ENCODE data around the gene ADD3.

The ADD3 gene

DNA sequence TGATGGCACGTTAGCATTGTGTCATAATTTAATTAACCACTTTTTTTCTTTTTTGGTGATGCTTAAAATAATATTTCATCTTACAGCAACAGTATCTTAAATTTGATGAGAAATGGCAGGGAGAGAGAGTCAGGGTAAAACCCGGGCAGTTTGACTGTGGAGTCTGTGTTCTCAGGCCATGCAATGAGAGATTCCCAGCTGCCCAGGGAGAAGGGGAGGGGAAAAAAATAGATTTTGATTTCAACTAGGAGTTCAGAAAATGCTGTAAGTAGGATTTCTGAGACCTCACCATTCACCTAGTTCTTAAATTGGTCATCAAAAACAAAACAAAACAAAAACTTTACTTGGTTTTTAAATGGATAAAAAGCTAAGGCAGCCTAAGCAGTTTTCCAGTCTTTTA is 47.1 kb upstream of the ADD3 start:
- H2AFZ ChIP-seq (ENCODE audit: low read depth, low read length) = no peak overlapping the region
- no peak overlapping the region for H3K4me2 ChIP-seq (ENCODE audit: insufficient read depth, low read length)
- no peak overlapping the region for H3K27ac ChIP-seq (ENCODE audit: low read length)
- no peaks in the 10 kb centered on the region for H4K20me1 ChIP-seq (ENCODE audit: insufficient read depth, low read length)
- no peak overlapping the region for H3K4me3 ChIP-seq (ENCODE audit: low read depth in 1 of 2, low read length in 2 of 2)
- H3K27me3 ChIP-seq (ENCODE audit: insufficient read depth, low read length, poor library complexity) = peaks cover 3% of the 10 kb centered on the region
- TF ChIP-seq, protein P1, sequence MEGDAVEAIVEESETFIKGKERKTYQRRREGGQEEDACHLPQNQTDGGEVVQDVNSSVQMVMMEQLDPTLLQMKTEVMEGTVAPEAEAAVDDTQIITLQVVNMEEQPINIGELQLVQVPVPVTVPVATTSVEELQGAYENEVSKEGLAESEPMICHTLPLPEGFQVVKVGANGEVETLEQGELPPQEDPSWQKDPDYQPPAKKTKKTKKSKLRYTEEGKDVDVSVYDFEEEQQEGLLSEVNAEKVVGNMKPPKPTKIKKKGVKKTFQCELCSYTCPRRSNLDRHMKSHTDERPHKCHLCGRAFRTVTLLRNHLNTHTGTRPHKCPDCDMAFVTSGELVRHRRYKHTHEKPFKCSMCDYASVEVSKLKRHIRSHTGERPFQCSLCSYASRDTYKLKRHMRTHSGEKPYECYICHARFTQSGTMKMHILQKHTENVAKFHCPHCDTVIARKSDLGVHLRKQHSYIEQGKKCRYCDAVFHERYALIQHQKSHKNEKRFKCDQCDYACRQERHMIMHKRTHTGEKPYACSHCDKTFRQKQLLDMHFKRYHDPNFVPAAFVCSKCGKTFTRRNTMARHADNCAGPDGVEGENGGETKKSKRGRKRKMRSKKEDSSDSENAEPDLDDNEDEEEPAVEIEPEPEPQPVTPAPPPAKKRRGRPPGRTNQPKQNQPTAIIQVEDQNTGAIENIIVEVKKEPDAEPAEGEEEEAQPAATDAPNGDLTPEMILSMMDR (IDR thresholded peaks at IDR 0.05; ENCODE audit: borderline replicate concordance, extremely low read depth, low read length, poor library complexity, severe bottlenecking) = no peak
- no peak for TF ChIP-seq EZH2 (IDR thresholded peaks at IDR 0.05; ENCODE audit: borderline replicate concordance, low read depth, low read length, severe bottlenecking)
- ATAC-seq (ENCODE audit: insufficient read depth, low read depth) = no peak
- H3K9ac ChIP-seq (ENCODE audit: low read depth, low read length) = no peak overlapping the region
- DNase-seq = no peak
- no peaks in the 10 kb centered on the region for H3K36me3 ChIP-seq (ENCODE audit: insufficient read depth, low read length)
- no peaks in the 10 kb centered on the region for H3K4me1 ChIP-seq (ENCODE audit: insufficient read depth, low read length)
- H3K79me2 ChIP-seq (ENCODE audit: insufficient read depth, low read length) = no peaks in the 10 kb centered on the region
- H3K9me3 ChIP-seq (ENCODE audit: insufficient read depth, low read length, severe bottlenecking) = no peaks in the 10 kb centered on the region

DNA sequence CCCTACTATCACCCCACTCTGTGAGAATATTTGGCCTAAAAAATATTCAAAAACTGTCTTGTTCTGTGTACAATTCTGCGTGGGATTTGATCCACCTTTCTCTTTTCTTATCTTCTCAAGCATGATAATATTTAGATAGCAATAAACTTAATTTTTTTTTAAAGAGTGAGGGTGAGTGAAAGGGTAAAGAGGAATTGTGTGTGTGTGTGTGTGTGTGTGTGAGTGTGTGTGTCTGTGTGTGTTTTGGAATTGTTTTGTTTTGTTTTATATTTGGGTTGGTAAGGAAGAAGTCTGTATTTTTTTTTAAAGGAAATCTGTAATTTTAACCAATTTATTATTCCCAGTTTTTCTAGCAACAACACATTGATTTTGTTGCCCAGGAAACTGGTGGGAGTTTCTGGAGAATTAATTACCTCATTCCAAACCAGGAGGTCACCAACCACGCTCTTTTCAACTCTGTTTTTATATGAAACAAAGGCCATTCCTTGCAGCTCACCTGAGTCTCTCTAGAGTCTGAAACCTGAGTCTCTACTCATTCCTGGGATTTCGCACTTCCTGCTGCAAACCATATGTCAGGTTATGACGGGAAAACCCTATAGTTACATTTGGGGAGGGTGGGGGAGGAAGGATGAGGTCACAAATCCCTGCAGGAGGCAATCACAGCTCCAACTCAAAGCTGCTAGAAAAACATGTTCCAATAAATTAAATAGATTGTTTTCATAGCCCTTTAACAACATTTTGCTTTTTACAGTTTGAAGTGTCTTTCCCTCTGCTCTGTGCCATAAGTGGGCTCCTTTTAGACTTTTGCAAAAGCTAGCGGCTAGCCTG is 46.4 kb upstream of the ADD3 start:
- Histone ChIP-seq H2AFZ (ENCODE audit: low read depth, low read length) (no peak overlapping the region), H4K20me1 (ENCODE audit: insufficient read depth, low read length) (no peaks in the 10 kb centered on the region), H3K36me3 (ENCODE audit: insufficient read depth, low read length) (no peaks in the 10 kb centered on the region), H3K4me2 (ENCODE audit: insufficient read depth, low read length) (no peak overlapping the region), H3K9ac (ENCODE audit: low read depth, low read length) (no peak overlapping the region), H3K79me2 (ENCODE audit: insufficient read depth, low read length) (no peaks in the 10 kb centered on the region), H3K4me3 (ENCODE audit: low read depth in 1 of 2, low read length in 2 of 2) (no peak overlapping the region), H3K4me1 (ENCODE audit: insufficient read depth, low read length) (no peaks in the 10 kb centered on the region), H3K27ac (ENCODE audit: low read length) (no peak overlapping the region), H3K27me3 (ENCODE audit: insufficient read depth, low read length, poor library complexity) (peaks cover 6% of the 10 kb centered on the region), H3K9me3 (ENCODE audit: insufficient read depth, low read length, severe bottlenecking) (no peaks in the 10 kb centered on the region)
- no peak for ATAC-seq (ENCODE audit: insufficient read depth, low read depth)
- no peak for DNase-seq
- TF ChIP-seq, protein P1 (IDR thresholded peaks at IDR 0.05; ENCODE audit: borderline replicate concordance, extremely low read depth, low read length, poor library complexity, severe bottlenecking) = no peak
- TF ChIP-seq EZH2 (IDR thresholded peaks at IDR 0.05; ENCODE audit: borderline replicate concordance, low read depth, low read length, severe bottlenecking) = no peak

DNA sequence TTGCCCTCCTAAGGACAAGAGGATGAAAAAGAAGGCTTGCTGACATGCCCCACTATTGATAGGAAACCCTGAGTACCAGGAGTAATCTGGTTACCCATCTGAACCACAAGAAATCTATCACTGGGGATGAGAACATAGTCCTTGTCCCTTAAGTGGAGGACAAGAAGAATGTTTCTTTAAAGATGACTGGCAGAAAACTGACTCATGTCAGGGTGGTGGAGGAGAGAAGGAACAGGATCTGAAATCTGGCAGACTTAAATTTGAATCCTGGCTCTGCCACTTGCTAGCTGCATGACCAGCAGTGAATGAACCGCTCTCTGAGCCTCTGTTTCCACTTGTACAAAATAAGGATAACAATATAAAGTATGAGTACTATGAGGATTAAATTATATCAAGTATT is 45.5 kb upstream of the ADD3 start:
- no peak for DNase-seq
- Histone ChIP-seq H3K9ac (ENCODE audit: low read depth, low read length) (no peak overlapping the region), H3K4me2 (ENCODE audit: insufficient read depth, low read length) (no peak overlapping the region), H3K79me2 (ENCODE audit: insufficient read depth, low read length) (no peaks in the 10 kb centered on the region), H3K4me1 (ENCODE audit: insufficient read depth, low read length) (no peaks in the 10 kb centered on the region), H2AFZ (ENCODE audit: low read depth, low read length) (no peak overlapping the region), H3K27me3 (ENCODE audit: insufficient read depth, low read length, poor library complexity) (peaks cover 6% of the 10 kb centered on the region), H4K20me1 (ENCODE audit: insufficient read depth, low read length) (no peaks in the 10 kb centered on the region), H3K9me3 (ENCODE audit: insufficient read depth, low read length, severe bottlenecking) (no peaks in the 10 kb centered on the region), H3K36me3 (ENCODE audit: insufficient read depth, low read length) (no peaks in the 10 kb centered on the region), H3K27ac (ENCODE audit: low read length) (no peak overlapping the region), H3K4me3 (ENCODE audit: low read depth in 1 of 2, low read length in 2 of 2) (no peak overlapping the region)
- no peak for ATAC-seq (ENCODE audit: insufficient read depth, low read depth)
- no peak for TF ChIP-seq EZH2 (IDR thresholded peaks at IDR 0.05; ENCODE audit: borderline replicate concordance, low read depth, low read length, severe bottlenecking)

DNA sequence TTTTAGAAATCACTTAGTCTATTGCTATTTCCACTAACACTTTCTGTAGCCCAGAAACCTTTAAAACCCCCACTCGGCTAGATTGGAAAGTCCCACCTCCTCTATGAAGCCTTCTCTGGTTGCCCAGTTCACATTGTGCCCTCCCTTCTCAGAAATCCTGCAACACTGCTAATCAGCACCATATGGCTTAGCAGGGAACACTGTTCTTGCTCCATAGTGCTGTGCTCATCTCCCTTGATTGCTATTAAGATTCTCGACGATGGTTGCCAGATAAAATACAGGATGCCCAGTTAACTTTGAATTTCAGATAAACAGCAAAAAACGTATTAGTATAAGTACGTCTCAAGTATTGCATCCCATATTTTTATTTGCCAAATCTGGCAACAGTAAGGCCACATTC is 44.3 kb upstream of the ADD3 start:
- H3K4me1 ChIP-seq (ENCODE audit: insufficient read depth, low read length) = no peaks in the 10 kb centered on the region
- DNase-seq (no peak), ATAC-seq (ENCODE audit: insufficient read depth, low read depth) (no peak)
- no peak overlapping the region for H3K4me2 ChIP-seq (ENCODE audit: insufficient read depth, low read length)
- no peak overlapping the region for H3K9ac ChIP-seq (ENCODE audit: low read depth, low read length)
- no peak for TF ChIP-seq EZH2 (IDR thresholded peaks at IDR 0.05; ENCODE audit: borderline replicate concordance, low read depth, low read length, severe bottlenecking)
- TF ChIP-seq, protein P1 (IDR thresholded peaks at IDR 0.05; ENCODE audit: borderline replicate concordance, extremely low read depth, low read length, poor library complexity, severe bottlenecking) = no peak
- no peaks in the 10 kb centered on the region for H4K20me1 ChIP-seq (ENCODE audit: insufficient read depth, low read length)
- no peak overlapping the region for H3K4me3 ChIP-seq (ENCODE audit: low read depth in 1 of 2, low read length in 2 of 2)
- H3K79me2 ChIP-seq (ENCODE audit: insufficient read depth, low read length) = no peaks in the 10 kb centered on the region
- H3K9me3 ChIP-seq (ENCODE audit: insufficient read depth, low read length, severe bottlenecking) = no peaks in the 10 kb centered on the region
- no peak overlapping the region for H3K27ac ChIP-seq (ENCODE audit: low read length)
- H3K27me3 ChIP-seq (ENCODE audit: insufficient read depth, low read length, poor library complexity) = peaks cover 6% of the 10 kb centered on the region
- H2AFZ ChIP-seq (ENCODE audit: low read depth, low read length) = no peak overlapping the region
- H3K36me3 ChIP-seq (ENCODE audit: insufficient read depth, low read length) = no peaks in the 10 kb centered on the region

Data from DND-41 (cell line).